OCI-LY1 (cell line): Measurements from ENCODE around the gene GPATCH3.

Source experiments
- EZH2 ChIP-seq: fragments of 200-600 bp; sonication (generic), shearing (Covaris generic); IDR thresholded peaks from 2 replicates; pipeline ENCODE4 v1.8.0; 2017; ENCODE audit warnings: borderline replicate concordance, mixed run types, mild to moderate bottlenecking, antibody characterized with exemption, low read length, moderate library complexity, mixed read lengths
- TF ChIP-seq, protein P1 (sequence below): fragments of 200-600 bp; sonication (generic), shearing (Covaris generic); IDR thresholded peaks from 2 replicates; pipeline ENCODE4 v1.5.1; 2017; ENCODE audit warnings: mild to moderate bottlenecking, antibody characterized with exemption, low read length, moderate library complexity, mixed read lengths

GRCh38 chr1:26921540-26922430 lies 21.5 kb upstream of the GPATCH3 start, which contains the start of gene NUDC:
- TF ChIP-seq, protein P1, sequence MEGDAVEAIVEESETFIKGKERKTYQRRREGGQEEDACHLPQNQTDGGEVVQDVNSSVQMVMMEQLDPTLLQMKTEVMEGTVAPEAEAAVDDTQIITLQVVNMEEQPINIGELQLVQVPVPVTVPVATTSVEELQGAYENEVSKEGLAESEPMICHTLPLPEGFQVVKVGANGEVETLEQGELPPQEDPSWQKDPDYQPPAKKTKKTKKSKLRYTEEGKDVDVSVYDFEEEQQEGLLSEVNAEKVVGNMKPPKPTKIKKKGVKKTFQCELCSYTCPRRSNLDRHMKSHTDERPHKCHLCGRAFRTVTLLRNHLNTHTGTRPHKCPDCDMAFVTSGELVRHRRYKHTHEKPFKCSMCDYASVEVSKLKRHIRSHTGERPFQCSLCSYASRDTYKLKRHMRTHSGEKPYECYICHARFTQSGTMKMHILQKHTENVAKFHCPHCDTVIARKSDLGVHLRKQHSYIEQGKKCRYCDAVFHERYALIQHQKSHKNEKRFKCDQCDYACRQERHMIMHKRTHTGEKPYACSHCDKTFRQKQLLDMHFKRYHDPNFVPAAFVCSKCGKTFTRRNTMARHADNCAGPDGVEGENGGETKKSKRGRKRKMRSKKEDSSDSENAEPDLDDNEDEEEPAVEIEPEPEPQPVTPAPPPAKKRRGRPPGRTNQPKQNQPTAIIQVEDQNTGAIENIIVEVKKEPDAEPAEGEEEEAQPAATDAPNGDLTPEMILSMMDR, result no peak
- TF ChIP-seq EZH2, result no peak
